ENCODE results near the gene PCIF1. TPM values are rescaled to one million over a fixed set of nuclear protein-coding genes. Genes with fewer than 3 reads are reported as not detected.

PCIF1 gene
- total and polyA plus RNA-seq, 8 donors, result 21.0 to 41.4 (median 27.3) TPM

DNA sequence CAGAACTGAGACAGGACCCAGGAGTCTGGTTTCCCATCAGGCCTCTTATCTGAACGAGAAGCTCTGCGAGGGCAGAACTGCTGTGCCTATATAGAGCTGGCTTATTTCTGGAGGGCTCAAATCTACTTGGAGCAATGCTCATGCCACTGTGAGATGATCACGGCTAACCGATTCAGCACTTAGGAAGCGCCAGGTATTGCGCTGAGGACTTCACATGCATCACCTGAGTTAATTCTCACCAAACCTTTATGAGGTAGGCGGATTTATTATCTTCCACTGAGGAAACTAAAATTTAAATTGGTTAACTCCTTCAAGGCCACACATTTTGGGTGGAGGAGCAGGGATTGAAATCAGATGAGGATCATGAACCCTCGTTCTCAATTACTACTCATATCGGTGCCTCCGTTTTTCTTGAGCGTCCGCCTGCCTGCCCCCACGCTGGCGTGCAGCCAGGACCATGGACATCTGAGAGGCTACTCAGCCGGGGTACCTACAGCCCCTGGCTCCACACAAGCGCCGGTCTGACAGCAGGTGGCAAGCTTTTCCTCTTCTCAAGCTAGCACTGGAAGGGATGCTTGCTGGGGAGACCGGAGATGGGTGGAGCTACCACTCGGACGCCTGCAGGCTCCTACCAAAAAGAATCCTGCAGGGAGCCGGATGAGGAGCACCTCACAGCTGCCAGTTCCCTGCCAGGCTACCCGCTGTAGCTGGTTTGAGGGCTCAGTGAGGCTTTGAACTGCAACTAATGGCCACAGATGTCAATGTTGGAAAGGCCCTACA lies 1.0 kb upstream of the PCIF1 start:
- peak overlapping the region; percentile 100 for H3K27ac ChIP-seq
- peaks cover 7 to 14% (median 14%) of the 10 kb centered on the region in 4 donors for H3K36me3 ChIP-seq
- TF ChIP-seq POLR2A (IDR thresholded peaks at IDR 0.05), result no peak
- TF ChIP-seq, protein P1, sequence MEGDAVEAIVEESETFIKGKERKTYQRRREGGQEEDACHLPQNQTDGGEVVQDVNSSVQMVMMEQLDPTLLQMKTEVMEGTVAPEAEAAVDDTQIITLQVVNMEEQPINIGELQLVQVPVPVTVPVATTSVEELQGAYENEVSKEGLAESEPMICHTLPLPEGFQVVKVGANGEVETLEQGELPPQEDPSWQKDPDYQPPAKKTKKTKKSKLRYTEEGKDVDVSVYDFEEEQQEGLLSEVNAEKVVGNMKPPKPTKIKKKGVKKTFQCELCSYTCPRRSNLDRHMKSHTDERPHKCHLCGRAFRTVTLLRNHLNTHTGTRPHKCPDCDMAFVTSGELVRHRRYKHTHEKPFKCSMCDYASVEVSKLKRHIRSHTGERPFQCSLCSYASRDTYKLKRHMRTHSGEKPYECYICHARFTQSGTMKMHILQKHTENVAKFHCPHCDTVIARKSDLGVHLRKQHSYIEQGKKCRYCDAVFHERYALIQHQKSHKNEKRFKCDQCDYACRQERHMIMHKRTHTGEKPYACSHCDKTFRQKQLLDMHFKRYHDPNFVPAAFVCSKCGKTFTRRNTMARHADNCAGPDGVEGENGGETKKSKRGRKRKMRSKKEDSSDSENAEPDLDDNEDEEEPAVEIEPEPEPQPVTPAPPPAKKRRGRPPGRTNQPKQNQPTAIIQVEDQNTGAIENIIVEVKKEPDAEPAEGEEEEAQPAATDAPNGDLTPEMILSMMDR (IDR thresholded peaks at IDR 0.05), result peak in 2 of 7 experiments; percentile 9 to 17
- no peak for TF ChIP-seq EP300 (IDR thresholded peaks at IDR 0.05)
- peak in 1 of 3 donors; percentile 10 for TF ChIP-seq POLR2AphosphoS5 (IDR thresholded peaks at IDR 0.05)
- H3K4me3 ChIP-seq, result peak overlapping the region; percentile 73 to 100 (median 99)
- intact Hi-C loops (cut with DNase I; ENCODE audit: low total_unique reads), result no loop called here
- peak; percentile 64 to 88 for DNase-seq
- WGBS, 5 donors, result 21 to 24% (median 23%) methylated on average over 22 of the region's 22 CpGs
- no peaks in the 10 kb centered on the region for H3K9me3 ChIP-seq
- H3K27me3 ChIP-seq, result no peaks in the 10 kb centered on the region
- peaks cover 11 to 46% (median 31%) of the 10 kb centered on the region in 4 donors for H3K4me1 ChIP-seq

DNA sequence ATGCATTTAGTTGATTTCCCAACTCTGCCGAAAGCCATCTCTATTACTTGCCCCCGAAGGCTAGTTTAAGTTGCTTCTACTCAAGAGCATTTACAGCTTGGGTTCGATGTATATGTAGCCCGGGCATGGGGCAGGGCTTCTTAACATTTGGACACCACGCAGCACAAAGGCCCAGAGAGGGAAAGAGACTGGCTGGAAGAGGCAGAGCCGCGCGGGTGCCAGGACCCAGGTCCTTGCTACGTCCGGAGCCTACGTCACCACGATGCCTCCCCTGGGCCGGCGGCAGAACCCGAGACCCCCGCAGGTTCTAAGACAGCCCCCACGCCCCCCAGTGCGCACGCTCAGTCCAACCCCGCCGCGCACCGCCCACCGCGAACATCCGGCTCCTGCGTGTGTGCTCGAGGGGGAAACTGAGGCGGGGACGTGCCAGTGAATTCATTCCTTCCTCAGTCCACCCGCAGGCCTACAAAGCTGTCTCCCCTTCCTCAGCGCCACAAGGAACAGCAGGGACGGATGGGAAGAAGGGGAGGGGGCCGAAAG lies 367 bp upstream of the PCIF1 start:
- peaks cover 11 to 48% (median 31%) of the 10 kb centered on the region in 4 donors for H3K4me1 ChIP-seq
- H3K36me3 ChIP-seq, result peaks cover 14 to 21% (median 21%) of the 10 kb centered on the region in 4 donors
- peak overlapping the region; percentile 73 to 100 (median 99) for H3K4me3 ChIP-seq
- WGBS, 5 donors, result 0% methylated on average over 12 to 34 of the region's 34 CpGs
- H3K27ac ChIP-seq, result peak overlapping the region; percentile 100
- TF ChIP-seq EP300 (IDR thresholded peaks at IDR 0.05) (no peak), POLR2A (IDR thresholded peaks at IDR 0.05) (no peak), POLR2AphosphoS5 (IDR thresholded peaks at IDR 0.05) (no peak)
- TF ChIP-seq, protein P1 (IDR thresholded peaks at IDR 0.05), result no peak
- peak; percentile 50 to 91 for DNase-seq
- no peaks in the 10 kb centered on the region for H3K27me3 ChIP-seq
- H3K9me3 ChIP-seq, result no peaks in the 10 kb centered on the region
- intact Hi-C loops (cut with DNase I; ENCODE audit: low total_unique reads), result no loop called here

- intact Hi-C loops (cut with DNase I; ENCODE audit: low total_unique reads), result no loop called here
- 5 to 11% (median 9%) methylated on average over 21 of the region's 21 CpGs for WGBS, 5 donors
- DNase-seq, result no peak
- peak overlapping the region; percentile 78 to 100 (median 100) for H3K27ac ChIP-seq
- H3K27me3 ChIP-seq, result no peaks in the 10 kb centered on the region
- peaks cover 11 to 48% (median 31%) of the 10 kb centered on the region in 4 donors for H3K4me1 ChIP-seq
- TF ChIP-seq POLR2A (IDR thresholded peaks at IDR 0.05), result no peak
- TF ChIP-seq, protein P1 (IDR thresholded peaks at IDR 0.05), result no peak
- TF ChIP-seq POLR2AphosphoS5 (IDR thresholded peaks at IDR 0.05), result peak in 1 of 3 donors; percentile 15
- TF ChIP-seq EP300 (IDR thresholded peaks at IDR 0.05), result no peak
- H3K36me3 ChIP-seq, result peaks cover 28 to 35% (median 35%) of the 10 kb centered on the region in 4 donors
- H3K4me3 ChIP-seq, result peak overlapping the region; percentile 73 to 100 (median 99)
- H3K9me3 ChIP-seq, result no peaks in the 10 kb centered on the region
These were observed 1.0 kb downstream of the PCIF1 start for GRCh38 chr20:45935416-45936046.

DNA sequence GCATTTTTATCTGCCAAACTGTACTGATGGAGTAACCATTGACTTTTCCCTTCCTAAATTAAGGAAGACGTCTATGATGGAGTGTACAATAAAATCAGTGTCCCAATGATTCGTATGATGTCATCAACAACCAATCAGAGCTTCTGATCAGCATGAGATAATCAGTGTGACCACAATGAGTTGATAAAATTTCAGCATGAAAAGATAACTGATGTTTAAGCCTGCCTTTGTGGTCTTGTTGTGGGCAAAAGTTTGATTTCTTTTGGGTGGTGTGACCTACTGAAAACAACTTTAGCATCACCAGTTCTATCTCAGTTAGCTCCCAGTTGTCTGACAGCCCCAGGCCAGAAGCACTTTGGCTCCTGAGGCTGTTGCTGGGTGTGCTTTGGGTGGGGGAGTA lies 3.3 kb downstream of the PCIF1 start:
- Histone ChIP-seq H3K4me3 (no peak overlapping the region), H3K4me1 (peaks cover 11 to 46% (median 29%) of the 10 kb centered on the region in 4 donors), H3K36me3 (peaks cover 46 to 57% (median 57%) of the 10 kb centered on the region in 4 donors), H3K27ac (no peak overlapping the region), H3K27me3 (no peaks in the 10 kb centered on the region), H3K9me3 (no peaks in the 10 kb centered on the region)
- intact Hi-C loops (cut with DNase I; ENCODE audit: low total_unique reads), result no loop called here
- 56 to 71% (median 65%) methylated on average over 2 of the region's 2 CpGs for WGBS, 5 donors
- DNase-seq, result no peak
- no peak for TF ChIP-seq EP300 (IDR thresholded peaks at IDR 0.05)
- no peak for TF ChIP-seq POLR2A (IDR thresholded peaks at IDR 0.05)
- TF ChIP-seq, protein P1 (IDR thresholded peaks at IDR 0.05), result no peak
- no peak for TF ChIP-seq POLR2AphosphoS5 (IDR thresholded peaks at IDR 0.05)
